ENCODE results near the gene WDR33. TPM values are rescaled to one million over a fixed set of nuclear protein-coding genes. Genes with fewer than 3 reads are reported as not detected.

WDR33 gene
- total and polyA plus RNA-seq, 9 donors: 25.6 to 36.4 (median 28.9) TPM

DNA sequence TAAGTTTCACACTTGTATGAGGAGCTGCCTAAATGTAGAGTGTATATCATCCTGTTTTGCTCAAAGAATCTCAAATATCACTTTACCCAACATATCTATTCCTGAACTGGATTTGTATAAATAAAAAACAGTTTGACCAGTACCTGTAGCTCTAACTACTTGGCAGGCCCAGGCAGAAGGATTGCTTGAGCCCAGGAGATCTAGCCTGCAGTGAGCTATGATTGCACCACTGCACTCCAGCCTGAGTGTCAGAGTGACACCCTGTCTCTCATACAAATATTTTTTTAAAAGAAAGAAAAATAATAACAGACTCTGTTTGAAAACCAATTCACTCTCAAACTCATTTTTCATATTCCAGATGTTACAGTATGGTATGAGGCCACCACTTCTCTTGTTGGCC is 127.9 kb downstream of the WDR33 start:
- H3K4me3 ChIP-seq (ENCODE audit: low read length): no peak overlapping the region
- no peak for DNase-seq
- no peaks in the 10 kb centered on the region for H3K9me3 ChIP-seq (replicated peaks; ENCODE audit: control insufficient read depth, low read depth, low read length)
- no peak overlapping the region for H3K27ac ChIP-seq (ENCODE audit: low read length)
- no peaks in the 10 kb centered on the region for H3K36me3 ChIP-seq (ENCODE audit: control insufficient read depth, insufficient read depth, low read length)
- H3K27me3 ChIP-seq (ENCODE audit: control insufficient read depth, insufficient read depth, low read length): peaks cover 8% of the 10 kb centered on the region
- peaks cover 21% of the 10 kb centered on the region for H3K4me1 ChIP-seq (ENCODE audit: control insufficient read depth, insufficient read depth, low read length)

DNA sequence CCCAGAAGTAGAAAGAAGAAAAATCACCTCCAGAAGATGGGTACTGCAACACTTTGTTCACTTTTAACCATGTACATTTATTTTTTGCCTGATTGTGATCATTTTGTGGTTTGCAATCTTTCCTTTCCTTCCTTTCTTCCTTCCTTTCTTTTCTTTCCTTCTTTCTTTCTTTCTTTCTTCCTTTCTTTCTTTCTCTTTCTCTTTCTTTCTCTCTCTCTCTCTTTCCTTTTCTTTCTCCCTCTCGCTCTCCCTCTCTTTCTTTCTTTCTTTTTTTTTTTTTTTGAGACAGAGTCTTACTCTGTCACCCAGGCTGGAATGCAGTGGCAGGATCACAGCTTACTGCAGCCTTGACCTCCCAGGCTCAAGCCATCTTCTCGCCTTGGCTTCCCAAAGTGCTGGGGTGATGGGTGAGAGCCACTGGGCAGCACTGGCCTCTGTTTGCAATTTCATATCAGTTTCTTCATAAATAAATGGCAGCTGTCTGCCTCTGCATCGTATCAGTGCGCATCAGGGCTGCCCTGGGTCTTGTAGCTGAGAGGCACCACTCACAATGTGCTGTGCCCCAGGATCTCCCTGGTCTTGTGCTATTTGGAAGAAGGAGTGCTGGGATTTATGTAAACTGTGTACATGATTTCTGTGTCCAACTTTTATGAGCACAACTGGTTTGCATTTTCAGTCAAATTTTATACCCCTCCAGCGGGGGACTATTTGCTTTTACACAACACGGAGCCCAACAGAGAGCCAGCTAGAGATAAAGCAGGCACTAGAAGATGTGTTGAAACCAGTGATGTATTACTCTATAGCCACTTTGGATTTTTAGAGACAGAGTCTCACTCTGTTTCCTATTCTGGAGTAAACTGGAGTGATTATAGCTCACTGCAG is 128.8 kb downstream of the WDR33 start:
- DNase-seq: no peak
- Histone ChIP-seq H3K27ac (ENCODE audit: low read length) (no peak overlapping the region), H3K4me1 (ENCODE audit: control insufficient read depth, insufficient read depth, low read length) (peaks cover 21% of the 10 kb centered on the region), H3K9me3 (replicated peaks; ENCODE audit: control insufficient read depth, low read depth, low read length) (no peaks in the 10 kb centered on the region), H3K4me3 (ENCODE audit: low read length) (no peak overlapping the region), H3K27me3 (ENCODE audit: control insufficient read depth, insufficient read depth, low read length) (peaks cover 15% of the 10 kb centered on the region), H3K36me3 (ENCODE audit: control insufficient read depth, insufficient read depth, low read length) (no peaks in the 10 kb centered on the region)
- WGBS (ENCODE audit: insufficient coverage): 83% methylated on average over 1 of the region's 6 CpGs

DNA sequence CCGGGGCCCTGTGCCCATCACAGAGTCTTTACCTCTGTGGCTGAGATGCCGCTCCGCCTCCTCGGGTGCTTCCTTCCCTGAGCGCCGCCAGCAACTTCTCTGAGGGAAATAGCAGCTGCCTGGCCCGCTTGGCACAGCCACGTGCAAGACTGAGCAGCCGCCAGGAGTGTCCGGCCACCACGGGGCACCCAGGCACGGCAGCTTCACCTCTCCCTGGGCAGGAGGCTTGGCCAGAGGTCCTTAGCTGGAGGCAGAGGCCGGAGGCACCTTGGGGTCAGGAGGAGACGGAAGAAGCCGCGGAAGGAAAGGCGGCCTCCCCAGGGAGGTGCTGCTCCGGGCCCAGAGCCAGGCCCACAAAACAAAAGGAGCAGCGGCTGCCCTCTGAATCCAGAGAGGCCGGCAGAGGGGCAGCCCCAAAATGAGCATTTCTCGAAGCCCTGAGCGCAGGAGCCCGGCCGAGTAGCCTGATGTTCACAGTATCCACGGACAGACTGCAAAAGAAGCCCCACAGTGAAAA is 129.6 kb downstream of the WDR33 start:
- Histone ChIP-seq H3K36me3 (ENCODE audit: control insufficient read depth, insufficient read depth, low read length) (no peaks in the 10 kb centered on the region), H3K27ac (ENCODE audit: low read length) (no peak overlapping the region), H3K9me3 (replicated peaks; ENCODE audit: control insufficient read depth, low read depth, low read length) (no peaks in the 10 kb centered on the region), H3K4me1 (ENCODE audit: control insufficient read depth, insufficient read depth, low read length) (peaks cover 28% of the 10 kb centered on the region), H3K4me3 (ENCODE audit: low read length) (peak overlapping the region; percentile 27), H3K27me3 (ENCODE audit: control insufficient read depth, insufficient read depth, low read length) (peaks cover 24% of the 10 kb centered on the region)
- DNase-seq: peak; percentile 47
- 11% methylated on average over 20 of the region's 25 CpGs for WGBS (ENCODE audit: insufficient coverage)

DNA sequence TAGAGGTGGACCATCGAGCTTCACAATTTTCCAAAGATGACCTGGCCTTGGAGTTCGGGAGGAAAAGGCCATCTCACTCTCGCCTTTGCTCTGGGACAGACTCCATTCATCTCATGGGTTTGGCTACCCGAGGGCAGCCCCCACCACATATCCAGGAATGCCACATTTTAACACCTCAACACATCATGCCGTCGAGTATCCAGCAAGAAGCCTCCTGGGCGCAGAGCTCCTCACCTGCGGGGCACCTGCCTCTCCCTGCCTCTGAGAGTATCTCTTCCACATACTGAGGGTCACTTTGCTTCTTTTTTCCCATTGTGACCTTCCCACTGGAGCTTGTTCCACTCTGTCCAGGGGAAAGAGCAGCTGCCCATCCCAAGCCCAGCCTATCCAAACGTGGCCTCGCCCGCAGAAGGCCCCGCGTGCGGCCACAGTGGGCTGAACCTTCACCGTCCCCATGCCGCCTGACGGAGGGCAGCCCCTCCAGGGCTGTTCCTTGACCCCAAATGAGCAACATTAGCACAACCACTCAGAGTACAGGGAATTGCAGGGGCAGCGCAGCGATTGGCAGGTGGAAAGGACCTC is 130.2 kb downstream of the WDR33 start:
- Histone ChIP-seq H3K4me3 (ENCODE audit: low read length) (no peak overlapping the region), H3K27me3 (ENCODE audit: control insufficient read depth, insufficient read depth, low read length) (peaks cover 27% of the 10 kb centered on the region), H3K27ac (ENCODE audit: low read length) (no peak overlapping the region), H3K4me1 (ENCODE audit: control insufficient read depth, insufficient read depth, low read length) (peaks cover 32% of the 10 kb centered on the region), H3K9me3 (replicated peaks; ENCODE audit: control insufficient read depth, low read depth, low read length) (no peaks in the 10 kb centered on the region), H3K36me3 (ENCODE audit: control insufficient read depth, insufficient read depth, low read length) (no peaks in the 10 kb centered on the region)
- 81% methylated on average over 19 of the region's 19 CpGs for WGBS (ENCODE audit: insufficient coverage)
- DNase-seq: no peak

DNA sequence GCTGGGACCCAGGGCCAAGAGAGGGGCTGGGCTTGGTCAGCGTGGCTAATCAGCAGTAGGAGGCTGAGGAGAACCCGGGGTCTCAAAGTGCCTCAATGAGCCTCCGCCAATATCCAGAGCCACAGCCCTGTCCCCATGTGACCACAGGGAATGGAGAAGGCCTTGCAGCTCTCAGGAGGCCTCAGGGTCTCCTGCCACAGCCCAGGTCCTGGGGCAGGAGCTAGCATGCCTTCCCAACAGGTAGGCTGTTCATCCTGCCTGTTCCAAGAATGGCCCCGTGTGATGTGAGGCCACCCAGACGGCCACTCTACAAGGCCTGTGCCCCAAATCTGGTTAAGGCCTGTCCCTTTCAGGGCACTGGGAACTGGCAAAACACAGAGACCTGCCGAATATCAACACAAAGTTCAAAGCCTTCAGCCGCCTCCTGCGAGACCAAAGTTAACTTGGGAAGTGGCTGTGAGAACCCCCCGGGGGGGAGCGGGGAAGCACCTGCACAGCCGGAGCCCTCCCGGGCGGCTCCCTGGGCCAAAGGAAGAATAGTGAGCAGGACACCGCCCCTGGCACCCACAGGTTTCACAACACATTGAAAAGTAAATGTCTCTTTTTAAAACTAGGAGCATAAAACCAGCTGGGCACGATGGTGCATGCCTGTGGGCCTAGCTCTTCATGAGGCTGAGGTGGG is 131.2 kb downstream of the WDR33 start:
- DNase-seq: no peak
- Histone ChIP-seq H3K4me3 (ENCODE audit: low read length) (no peak overlapping the region), H3K36me3 (ENCODE audit: control insufficient read depth, insufficient read depth, low read length) (no peaks in the 10 kb centered on the region), H3K9me3 (replicated peaks; ENCODE audit: control insufficient read depth, low read depth, low read length) (no peaks in the 10 kb centered on the region), H3K4me1 (ENCODE audit: control insufficient read depth, insufficient read depth, low read length) (peaks cover 37% of the 10 kb centered on the region), H3K27me3 (ENCODE audit: control insufficient read depth, insufficient read depth, low read length) (peaks cover 30% of the 10 kb centered on the region), H3K27ac (ENCODE audit: low read length) (no peak overlapping the region)
- WGBS (ENCODE audit: insufficient coverage): 83% methylated on average over 6 of the region's 15 CpGs

DNA sequence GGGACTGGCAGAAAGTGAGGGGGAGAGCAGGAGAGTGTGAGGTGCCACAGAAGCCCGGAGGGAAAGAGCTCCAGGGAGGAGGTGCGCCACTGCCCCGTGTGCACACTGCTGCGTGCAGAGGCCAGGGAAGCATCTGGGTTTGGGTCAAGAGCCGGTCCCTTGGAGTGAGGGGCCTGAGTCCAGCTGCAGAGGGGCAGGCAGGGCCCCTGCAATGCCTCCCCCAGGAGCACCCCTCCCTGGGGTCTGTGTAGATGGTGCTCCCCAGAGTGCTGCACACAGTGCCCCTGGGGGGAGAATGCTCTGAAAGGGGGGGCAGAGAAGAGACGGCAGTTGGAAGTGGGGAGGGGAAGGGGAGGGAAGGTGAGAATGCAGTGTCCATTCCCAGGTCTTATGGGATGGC is 132.0 kb downstream of the WDR33 start:
- Histone ChIP-seq H3K9me3 (replicated peaks; ENCODE audit: control insufficient read depth, low read depth, low read length) (no peaks in the 10 kb centered on the region), H3K4me3 (ENCODE audit: low read length) (no peak overlapping the region), H3K27me3 (ENCODE audit: control insufficient read depth, insufficient read depth, low read length) (peaks cover 35% of the 10 kb centered on the region), H3K36me3 (ENCODE audit: control insufficient read depth, insufficient read depth, low read length) (no peaks in the 10 kb centered on the region), H3K27ac (ENCODE audit: low read length) (no peak overlapping the region), H3K4me1 (ENCODE audit: control insufficient read depth, insufficient read depth, low read length) (peaks cover 41% of the 10 kb centered on the region)
- WGBS (ENCODE audit: insufficient coverage): 79% methylated on average over 4 of the region's 6 CpGs
- no peak for DNase-seq

DNA sequence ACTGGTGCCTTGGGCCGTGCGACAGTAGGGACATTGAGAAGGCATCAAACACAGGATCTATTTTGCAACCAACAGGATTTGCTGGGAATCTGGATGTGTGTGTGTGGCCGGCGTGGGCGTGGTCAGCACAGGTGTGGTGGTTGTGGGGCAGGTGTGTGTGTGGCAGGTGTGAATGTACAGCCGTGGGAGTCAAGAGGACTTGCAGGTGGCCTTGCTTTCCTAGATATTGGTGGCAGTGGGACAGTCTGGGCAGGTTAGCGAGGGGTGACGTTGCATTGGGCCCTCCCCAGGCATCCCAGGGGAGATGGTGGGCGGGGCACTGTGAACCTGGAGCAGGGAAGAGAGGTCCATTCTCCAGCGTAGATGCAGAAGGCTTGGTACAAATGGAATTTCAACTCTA is 132.4 kb downstream of the WDR33 start:
- 81% methylated on average over 10 of the region's 10 CpGs for WGBS (ENCODE audit: insufficient coverage)
- H3K4me3 ChIP-seq (ENCODE audit: low read length): no peak overlapping the region
- H3K27ac ChIP-seq (ENCODE audit: low read length): no peak overlapping the region
- H3K36me3 ChIP-seq (ENCODE audit: control insufficient read depth, insufficient read depth, low read length): peaks cover 2% of the 10 kb centered on the region
- no peaks in the 10 kb centered on the region for H3K9me3 ChIP-seq (replicated peaks; ENCODE audit: control insufficient read depth, low read depth, low read length)
- peaks cover 42% of the 10 kb centered on the region for H3K4me1 ChIP-seq (ENCODE audit: control insufficient read depth, insufficient read depth, low read length)
- no peak for DNase-seq
- peaks cover 37% of the 10 kb centered on the region for H3K27me3 ChIP-seq (ENCODE audit: control insufficient read depth, insufficient read depth, low read length)

DNA sequence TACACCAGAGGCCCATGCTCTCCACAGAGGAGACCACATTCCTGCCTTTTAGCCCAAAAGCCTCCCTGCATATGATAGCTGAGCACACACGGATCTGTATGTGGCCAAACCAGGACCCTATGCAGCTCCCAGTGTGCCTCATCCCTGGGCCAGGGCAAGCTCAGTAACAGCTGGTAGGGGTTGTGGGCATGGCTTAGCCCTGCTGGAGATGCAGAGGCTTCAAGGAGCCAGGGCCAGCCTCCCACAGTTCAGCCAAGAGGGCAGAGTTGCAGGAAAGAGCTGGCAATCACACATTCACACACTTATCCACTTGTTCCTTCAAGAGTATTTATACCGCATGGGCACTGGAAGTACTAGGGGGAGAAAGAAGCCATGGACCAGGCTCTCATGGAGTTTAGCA is 134.1 kb downstream of the WDR33 start:
- DNase-seq: no peak
- Histone ChIP-seq H3K27me3 (ENCODE audit: control insufficient read depth, insufficient read depth, low read length) (peaks cover 37% of the 10 kb centered on the region), H3K4me3 (ENCODE audit: low read length) (no peak overlapping the region), H3K27ac (ENCODE audit: low read length) (no peak overlapping the region), H3K4me1 (ENCODE audit: control insufficient read depth, insufficient read depth, low read length) (peaks cover 47% of the 10 kb centered on the region), H3K36me3 (ENCODE audit: control insufficient read depth, insufficient read depth, low read length) (peaks cover 2% of the 10 kb centered on the region), H3K9me3 (replicated peaks; ENCODE audit: control insufficient read depth, low read depth, low read length) (no peaks in the 10 kb centered on the region)
- WGBS (ENCODE audit: insufficient coverage): no CpG with 5 or more reads among the region's 2 CpGs

DNA sequence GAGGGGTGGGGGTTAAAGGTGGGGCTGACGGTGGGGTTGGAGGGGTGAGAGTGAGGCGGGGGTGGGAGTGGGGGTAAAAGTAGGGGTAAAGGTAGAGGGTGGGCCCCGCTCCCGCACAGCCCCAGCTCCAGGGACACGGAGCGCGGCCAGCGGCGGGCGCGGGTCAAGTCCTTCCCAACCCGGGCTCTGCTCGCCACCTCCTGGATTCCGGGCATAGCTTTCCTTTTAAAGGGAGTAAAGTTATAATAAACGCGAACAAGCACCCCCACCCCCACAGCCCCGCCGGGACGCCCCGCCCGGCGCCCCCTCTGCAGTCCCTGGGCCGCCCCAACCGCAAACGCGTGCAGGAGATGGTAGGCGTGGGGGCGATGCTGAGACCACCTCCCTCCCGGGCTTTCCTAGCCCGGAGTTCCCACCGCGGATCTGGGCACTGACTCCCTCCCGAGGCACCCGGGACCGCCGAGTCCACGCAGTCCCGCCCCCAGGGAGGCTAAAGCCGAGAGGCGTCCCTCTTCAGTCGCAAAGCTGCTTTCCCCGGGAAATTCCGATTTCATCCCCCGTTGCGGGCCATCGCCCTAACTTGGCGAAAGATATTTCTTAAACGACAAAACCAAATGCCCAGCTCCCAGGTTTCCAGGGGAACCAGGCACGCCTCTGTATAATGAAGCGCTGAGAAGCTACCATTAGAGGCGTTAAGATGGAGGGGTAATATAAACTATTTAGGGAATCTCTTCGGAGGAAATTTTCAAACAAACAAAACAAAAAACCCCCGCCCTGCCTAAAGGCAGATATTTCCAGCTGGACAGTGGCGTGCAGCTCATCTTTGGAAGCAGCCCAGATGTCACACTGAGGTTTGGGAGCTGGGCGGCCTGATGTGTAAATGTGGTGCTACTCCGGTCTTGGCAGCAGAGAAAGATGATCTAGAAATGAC is 135.4 kb downstream of the WDR33 start, which contains the start of gene LIMS2:
TSS of gene LIMS2 (minus strand) at position 200 of the 931 bp plus-strand sequence. CDS start 506 bp downstream, outside the sequence.
- peak; percentile 48 for DNase-seq
- no peaks in the 10 kb centered on the region for H3K9me3 ChIP-seq (replicated peaks; ENCODE audit: control insufficient read depth, low read depth, low read length)
- no peak within 1 kb of the TSS for H3K27ac ChIP-seq (ENCODE audit: low read length)
- WGBS (ENCODE audit: insufficient coverage): 0% methylated on average over 32 of the region's 56 CpGs
- H3K4me3 ChIP-seq (ENCODE audit: low read length): peak within 1 kb of the TSS; percentile 47
- H3K36me3 ChIP-seq (ENCODE audit: control insufficient read depth, insufficient read depth, low read length): peaks cover 2% of the 10 kb centered on the region
- H3K27me3 ChIP-seq (ENCODE audit: control insufficient read depth, insufficient read depth, low read length): peaks cover 36% of the 10 kb centered on the region
- peaks cover 37% of the 10 kb centered on the region for H3K4me1 ChIP-seq (ENCODE audit: control insufficient read depth, insufficient read depth, low read length)
